ENCODE data around the gene KCNJ6. TPM values are rescaled to one million over a fixed set of nuclear protein-coding genes. Genes with fewer than 3 reads are reported as not detected.
A peak's percentile ranks its signal among the peaks of the same experiment; 100 is the strongest.
"Not testable (repeated sequence)": the region's sequence is repeated elsewhere in the genome, so short reads cannot be mapped to it uniquely, and the experiment has no call there.

KCNJ6 gene
- total RNA-seq, 1 donor from 2014 or later, result 0.20 TPM

DNA sequence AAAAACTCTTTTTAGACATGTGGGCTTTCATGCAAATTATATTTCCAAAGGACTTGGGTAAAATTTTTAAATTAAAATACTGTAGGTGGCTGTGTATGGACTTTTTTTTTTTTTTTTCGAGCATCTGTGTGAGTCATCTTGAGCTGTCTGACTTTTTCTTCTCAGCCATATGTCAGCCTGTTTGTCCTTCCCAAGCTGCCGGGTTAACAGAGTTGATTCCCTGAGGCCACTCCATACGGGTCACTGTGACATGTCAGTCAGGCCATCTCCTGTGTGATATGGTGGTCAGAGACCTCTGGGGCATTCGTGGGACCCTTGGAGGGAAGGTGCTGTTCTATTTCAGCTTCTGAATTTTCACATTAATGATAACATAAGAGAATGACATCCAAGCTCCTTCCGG, 148.3 kb downstream of the KCNJ6 start:
- DNase-seq, result no peak

DNA sequence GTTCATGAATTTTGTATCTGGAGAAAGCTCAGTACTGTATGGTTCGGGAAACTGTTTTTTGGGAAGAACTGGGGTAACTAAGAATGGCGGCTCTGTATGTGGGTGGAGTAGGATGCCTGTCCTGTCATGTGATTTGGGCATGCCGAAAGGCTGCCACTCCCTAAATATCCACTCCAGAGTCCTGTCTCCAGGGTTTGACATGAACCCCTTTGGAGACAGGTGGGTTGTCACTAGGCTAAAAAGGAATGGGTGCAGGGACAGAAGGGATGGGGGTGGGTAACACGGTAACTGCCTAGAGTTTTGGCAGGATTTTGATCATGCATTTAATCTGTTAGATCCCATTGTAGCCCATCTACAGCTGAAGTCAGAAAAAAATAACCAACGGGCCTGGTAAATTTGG, 150.1 kb downstream of the KCNJ6 start:
- DNase-seq, result no peak

DNA sequence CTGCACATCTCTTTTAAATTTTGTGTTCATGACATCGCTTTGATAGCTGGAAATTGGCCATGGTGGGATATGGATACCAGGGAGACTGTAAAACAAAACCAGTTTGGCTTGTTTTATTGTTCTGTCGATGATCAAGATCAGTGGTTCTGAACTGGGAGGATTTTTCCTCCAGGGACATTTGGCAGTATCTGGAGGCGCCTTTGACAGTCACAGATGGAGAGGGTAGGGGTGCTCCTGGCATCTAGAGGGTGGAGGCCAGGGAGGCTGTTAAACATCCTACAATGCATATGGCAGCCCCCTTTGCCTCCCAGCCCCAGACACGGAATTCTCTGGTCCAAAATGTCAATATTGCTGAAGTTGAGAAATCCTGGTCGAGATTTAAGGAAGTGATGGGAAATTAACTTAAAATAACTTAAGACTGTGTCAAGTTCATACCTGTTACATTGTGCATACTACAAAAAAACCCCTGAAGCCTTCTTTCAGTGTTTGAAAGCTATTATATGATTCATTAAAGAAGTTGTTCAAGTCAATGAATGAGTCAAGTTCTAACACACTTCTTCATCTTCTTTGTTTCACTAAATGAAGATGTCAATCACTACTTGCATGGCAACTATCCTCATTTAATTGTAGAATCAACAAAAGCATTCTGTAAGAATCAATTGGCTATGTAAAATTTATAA, 150.9 kb downstream of the KCNJ6 start:
- no peak for DNase-seq

DNA sequence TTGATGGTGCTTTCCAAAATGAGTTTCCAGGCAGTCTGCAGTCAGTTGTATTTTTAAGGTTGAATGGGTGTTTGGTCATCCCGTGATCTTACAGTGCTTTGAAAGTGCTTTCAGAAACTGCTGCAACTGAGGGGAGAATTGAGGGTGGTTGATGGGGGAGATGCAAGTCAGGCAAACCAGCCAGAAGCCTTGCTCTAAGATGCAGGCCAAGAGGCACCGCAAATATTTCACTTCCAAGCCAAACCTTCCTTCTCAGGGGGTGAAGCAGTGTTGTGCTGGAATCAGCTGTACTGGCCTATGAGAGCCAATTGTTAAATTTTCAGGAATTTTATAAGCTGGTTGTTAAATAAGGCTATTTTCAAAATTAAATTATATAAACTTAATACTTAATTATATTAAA, 151.6 kb downstream of the KCNJ6 start:
- no peak for DNase-seq

DNA sequence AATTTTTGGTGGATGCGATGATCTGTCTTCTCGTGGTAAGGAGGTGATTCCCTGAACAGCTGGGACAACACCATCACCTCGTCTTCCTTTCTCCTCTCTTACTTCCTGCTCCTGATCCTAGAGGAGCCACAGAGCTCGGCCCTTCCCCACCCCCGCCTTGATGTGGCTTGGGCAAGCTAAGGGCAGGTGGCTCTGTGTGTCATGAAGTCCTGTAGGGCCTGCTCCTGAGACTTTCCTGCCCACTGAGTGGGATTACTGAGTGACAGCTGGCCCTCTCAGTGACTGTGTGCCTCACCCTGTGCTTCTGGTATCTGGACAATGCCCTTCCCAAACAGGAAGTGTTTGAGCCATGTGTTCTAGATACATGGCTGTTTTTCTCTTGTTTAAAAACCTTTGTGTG, 153.0 kb downstream of the KCNJ6 start:
- DNase-seq, result no peak

DNA sequence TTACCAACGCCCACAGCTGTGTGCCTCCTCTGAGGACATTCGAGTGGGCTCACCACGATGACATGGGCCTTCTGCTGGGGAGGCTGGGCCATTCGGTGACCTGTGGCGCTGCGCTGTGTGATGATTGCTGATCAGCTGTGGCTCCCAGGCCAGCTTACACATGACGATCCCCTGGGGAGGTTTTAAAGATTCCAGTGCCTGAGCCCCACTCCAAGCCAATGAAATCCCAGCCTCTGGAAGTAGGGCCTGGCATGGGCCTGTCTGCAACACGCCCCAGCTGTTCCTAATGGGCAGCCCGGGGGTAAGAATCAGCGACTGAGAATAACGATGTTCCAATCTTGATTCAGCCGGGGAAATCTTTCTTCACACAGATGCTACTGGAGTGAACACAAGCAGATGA, 153.7 kb downstream of the KCNJ6 start:
- no peak for DNase-seq

DNA sequence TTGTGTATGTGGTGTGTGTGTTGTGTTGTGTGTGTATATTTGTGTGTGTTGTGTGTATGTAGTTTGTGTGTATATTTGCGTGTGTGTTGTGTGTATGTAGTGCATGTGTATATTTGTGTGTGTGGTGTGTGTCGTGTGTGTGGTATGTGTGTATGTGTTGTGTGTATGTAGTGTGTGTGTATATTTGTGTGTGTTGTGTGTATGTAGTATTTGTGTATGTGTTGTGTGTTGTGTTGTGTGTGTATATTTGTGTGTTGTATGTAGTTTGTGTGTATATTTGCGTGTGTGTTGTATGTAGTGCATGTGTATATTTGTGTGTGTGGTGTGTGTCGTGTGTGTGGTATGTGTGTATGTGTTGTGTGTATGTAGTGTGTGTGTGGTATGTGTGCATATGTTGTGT, 154.9 kb downstream of the KCNJ6 start:
- not testable (repeated sequence) for DNase-seq

DNA sequence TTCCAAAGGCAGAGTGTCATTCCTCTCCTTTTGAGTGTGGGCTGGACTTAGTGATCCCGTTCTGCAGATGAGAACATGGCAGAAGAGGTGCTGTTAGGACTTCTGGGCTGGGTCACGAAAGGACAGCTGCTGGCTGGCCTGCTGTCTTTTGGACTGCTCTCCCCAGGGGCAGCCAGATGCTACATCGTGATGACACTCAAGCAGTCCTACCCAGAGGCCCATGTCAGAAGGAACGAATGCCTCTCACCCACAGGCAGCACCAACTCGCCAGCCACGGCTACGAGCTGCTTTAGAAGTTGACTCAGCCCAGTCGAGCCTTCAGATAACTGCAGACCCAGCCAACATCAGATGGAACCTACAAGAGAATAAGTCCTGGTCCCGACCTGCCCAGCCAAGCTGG, 156.5 kb downstream of the KCNJ6 start:
- DNase-seq, result no peak

DNA sequence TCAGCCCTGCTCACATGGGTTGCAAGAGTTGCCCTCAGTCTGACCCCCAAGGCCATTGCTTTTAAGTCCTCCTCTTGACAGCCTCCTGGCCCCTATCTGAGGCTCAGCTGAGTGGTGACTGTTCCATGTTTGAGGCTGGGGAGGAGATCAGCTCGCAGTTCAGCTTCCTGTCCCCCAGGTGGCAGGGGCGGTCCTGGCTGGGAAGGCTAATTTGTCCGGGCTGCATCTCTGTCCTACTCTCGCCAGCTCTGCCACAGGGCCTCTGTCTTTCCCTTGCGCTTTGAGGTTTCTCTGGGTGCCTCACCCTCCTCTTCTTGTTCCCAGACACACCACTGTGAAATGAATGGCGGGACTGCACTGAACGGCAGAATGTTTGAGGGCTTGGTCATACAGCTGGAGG, 157.3 kb downstream of the KCNJ6 start:
- no peak for DNase-seq

DNA sequence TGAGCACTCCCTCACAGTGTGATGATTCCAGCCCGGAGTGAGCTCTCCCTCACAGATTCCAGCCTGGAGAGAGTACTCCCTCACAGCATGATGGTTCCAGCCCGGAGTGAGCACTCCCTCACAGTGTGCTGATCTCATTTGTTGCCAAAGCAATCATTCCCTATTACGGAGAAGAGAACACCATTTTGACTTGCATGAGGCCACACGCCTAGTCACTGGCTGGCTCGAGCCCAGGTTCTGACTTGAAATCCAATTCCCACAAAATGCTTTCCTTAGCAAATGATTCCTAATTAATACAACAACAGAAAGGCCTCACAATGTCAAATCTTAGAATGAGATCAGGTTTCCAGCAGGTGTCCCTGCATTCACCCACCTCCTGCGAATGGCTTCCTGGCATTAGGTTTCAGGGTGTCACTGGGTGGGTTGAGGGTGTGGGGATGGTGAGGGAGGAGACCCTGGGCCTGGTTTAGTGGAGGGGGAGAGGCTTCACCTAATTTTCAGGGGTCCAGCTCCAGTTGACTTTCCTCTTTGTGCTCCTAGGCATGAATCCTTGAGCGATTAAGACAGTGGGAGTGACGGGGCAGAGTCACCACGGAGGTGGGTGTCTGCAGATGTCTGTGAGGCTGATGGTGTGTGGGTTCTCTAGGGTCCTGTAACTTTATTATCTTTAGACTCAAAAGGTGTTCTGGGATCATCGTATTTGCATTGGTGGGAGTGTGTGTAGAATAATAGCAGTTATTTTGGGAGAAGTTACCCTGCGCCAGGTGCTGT, 158.5 kb downstream of the KCNJ6 start:
- DNase-seq, result no peak

DNA sequence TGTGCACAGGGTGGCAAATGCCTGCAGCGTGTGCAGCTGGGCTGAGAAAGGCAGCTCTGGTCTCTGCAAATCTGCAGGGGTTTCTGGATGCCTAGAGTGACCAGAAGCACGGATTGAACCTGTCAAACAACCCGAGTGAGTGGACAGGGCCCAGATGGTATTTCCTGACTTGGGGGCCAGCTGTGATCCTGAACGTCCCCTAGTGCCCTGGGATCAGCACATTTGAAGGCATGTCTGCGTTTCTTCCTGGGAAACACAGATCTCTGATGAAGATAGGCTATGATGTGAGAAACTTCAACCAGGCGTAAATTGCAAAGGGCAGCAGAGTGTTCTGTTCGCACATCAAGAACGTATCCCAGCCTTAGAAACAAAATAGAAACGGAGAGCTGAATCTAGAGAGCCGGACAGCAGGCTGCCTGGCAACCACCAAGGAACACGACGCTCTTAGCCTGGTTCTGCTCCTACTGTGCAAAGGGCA, 163.1 kb downstream of the KCNJ6 start:
- no peak for DNase-seq

DNA sequence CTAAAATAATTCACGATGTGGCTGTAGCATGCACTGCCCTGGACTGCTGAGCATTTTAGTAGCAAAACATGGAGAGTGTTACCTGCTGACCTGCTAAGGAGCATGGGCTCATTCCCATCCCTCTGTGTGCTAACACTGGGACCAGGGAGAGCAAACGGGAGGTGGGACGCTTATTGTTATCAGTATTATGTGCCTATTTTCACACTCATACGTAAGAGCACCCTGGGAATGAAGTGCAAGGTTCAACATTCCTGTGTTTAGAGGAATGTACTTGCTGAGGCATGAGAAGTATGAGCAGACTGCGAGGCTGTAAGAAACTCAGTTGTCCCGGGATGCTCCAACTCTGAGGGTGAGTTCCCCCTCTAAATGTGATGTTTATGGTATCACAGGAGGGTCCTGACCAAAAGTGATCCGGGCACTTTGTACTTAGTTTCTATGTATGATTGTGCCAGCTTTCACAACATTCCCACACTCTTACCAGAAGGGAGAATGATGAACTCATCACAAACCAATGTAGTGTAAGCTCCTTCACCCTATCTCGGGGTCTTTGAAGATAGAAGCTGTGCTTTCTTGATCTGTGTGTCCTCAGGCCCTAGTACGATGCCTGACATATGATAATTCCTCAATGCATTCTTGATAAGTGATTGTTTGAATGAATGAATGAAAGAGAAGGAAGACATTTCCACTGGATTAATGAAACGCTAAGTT, 164.8 kb downstream of the KCNJ6 start:
- DNase-seq, result no peak

DNA sequence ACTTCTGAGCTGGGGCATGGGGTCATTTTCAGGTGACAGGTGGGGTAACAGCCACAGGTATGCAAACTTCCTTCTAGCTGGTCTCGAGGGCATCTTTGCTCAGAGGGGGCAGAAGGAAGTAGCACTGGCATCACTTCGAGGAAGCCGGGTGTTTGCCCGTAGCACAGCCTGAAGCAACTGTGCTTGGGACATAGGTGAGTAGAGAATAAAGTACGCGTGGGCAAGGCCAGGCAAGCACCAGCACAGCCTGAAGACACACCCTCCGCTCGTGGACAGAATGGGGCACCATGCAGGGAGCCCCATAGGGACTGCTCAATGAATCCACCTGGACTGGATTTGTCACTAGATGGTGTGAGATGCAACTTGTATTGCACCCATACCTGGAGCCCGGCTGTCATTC, 167.1 kb downstream of the KCNJ6 start:
- no peak for DNase-seq

DNA sequence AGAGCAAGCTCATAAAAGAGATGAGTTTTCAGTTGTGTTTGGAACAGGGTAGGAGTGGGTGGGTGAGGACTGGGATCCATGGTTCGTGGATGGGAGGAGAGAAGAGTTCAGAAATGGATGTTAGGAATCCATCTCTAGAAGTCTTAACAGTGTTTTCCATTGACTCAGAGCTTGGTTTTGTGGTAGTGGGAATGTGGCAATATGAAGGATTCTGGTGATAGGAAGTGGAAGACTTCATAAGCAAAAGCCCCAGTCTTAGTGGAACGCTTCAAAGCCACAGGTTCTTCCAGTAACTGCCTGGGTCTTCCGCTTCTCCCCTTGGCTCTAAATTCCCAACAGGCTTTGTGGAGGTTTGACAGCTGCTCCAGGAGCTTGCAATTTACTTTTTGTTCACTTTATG, 167.9 kb downstream of the KCNJ6 start:
- DNase-seq, result no peak

DNA sequence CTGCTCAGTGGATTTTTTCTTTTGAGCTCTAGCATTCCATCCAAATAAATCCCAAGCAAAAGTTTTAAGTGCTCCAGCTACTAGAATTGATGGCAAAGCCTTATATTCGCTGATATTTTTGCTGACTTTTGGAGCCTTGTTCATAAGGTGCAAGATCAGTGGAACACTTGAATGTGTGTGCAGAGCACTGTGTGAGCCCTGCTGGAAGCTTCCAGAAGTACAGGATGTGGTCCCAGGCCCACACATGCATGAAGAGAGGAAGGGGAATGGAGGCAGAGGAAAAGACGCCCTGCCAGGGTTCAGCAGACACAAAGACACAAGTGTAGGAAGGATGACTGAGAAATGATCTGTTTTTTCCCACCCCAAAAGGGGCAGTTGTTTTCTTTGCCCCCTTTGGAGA, 169.4 kb downstream of the KCNJ6 start:
- DNase-seq, result no peak

DNA sequence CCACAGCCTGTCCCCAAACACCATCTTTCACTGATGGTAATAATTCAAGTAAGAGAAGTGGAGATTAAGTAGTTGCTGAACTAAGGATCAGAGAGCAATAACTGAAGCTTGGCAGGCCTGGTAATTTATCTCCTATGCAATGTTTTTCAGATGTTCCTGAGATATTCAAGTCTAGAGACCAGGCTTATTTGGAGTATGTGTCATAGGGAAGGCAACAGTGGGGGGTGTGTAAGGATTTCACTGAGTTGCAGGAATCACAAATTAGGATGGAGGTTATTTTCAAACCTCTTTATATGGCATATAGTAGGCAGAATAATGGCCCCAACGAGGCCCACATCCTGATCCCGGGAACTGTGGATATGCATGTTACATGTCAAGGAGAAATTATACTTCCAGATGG, 171.7 kb downstream of the KCNJ6 start:
- DNase-seq, result peak; percentile 12

DNA sequence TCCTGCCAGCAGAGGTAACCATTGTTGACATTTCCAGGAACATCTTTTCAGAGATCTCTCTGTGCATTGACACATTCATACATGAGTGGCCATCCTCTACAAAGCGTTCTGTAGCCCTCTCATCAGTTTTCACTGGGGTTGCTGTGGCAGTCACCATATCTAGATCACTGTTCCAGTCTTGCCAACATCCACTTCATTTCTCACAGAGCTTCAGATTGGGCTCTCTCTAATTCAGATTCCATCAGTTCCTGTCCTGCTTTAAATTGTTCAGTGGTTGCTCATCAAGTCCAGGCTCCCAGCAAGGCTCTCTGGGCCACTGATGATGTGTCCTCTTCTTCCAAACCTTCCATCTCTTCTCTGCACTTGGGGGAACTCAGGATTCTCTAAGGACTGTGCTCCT, 173.7 kb downstream of the KCNJ6 start:
- no peak for DNase-seq

DNA sequence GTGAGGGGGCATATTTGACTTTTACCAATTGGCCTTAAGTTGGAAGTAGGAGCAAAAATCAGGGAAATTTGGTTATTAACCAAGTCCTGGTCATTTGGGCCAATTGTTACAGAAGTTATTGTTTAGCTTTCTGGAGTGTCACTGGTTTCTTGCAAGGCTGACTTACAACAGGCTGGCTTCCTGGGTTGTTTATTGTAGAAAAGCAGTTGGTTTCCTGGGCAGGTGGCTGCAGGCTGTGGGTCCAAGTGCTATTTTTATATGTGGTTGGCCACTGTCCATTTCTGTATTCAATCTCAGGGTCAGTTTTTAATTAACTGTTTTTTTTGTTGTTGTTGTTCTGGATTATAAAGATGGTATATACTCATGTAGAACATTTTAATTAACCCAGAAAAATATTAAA, 174.1 kb downstream of the KCNJ6 start:
- no peak for DNase-seq

DNA sequence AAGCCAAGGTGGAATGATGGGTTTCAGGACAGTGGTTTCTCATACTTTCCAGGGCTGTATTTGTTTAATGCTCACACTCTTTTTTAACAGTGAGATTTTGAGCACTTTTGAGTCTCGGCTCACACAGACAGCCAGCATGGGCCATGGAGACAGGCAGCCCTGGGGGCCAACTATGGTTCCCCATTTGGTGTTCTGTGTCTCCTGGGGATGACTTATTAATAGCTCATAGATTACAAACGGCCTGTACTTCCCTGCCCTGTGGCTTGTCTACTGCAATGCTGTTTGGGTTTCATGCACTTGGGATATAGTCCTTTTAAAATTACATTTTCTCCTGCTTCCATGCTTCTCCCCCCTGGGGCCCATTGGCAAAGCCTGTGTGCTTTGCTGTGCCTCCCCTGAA, 178.3 kb downstream of the KCNJ6 start:
- DNase-seq, result no peak

DNA sequence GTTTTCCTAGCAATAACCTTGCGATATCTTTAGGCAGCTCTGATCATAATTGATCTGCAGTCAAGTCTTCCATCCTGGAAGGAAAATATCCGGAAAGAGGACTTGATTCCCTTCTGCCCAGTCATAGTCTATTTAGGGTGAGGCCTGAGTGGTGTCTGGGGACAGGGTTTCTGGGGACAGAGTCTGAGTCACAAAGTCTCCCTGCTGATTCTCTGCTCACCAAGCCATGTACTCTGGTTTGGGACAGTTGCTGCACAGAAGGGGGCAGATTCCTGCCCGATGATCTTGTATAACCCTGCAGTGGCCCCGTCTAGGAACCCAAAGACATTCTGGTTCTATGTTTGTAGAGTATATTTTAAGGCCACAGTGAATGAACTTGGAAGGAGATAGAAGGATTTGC, 178.8 kb downstream of the KCNJ6 start:
- DNase-seq, result no peak

DNA sequence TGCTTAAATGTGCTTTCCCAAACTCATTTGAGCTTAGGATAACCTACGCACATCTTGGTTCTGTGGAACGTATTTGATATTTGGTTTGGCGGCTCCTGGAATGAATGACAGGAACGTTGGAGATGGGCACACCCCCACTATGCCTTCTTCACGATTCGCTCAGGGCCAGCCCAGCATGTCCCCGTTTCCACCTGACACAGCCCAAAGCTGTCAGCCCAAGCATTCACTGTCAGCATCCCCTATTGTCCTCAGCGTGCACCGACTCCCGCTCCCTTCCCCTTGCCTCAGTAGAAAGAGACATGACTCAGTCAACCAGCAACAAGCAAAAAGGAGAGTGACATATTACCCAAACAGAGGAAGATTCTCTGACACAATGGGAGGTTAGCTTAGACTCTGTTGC, 181.4 kb downstream of the KCNJ6 start:
- DNase-seq, result no peak

DNA sequence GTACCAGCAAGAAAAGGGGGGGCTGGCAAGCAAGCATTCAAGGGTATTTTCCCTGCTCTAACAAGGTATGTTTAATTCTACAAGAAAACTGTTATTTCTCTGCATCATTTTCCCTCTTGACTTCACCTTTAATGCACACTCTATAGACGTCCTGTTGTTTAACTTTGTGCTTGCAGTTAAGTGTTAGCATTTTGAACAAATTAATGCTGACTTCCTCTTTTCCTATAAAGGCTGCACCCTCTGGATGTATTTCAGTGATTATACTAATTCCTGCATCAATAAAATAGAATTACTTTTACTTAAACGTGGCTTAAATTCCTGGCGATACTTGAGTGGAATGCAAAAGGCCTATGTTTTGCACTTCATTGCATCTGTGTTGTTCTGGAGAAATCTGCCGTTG, 183.3 kb downstream of the KCNJ6 start:
- no peak for DNase-seq

DNA sequence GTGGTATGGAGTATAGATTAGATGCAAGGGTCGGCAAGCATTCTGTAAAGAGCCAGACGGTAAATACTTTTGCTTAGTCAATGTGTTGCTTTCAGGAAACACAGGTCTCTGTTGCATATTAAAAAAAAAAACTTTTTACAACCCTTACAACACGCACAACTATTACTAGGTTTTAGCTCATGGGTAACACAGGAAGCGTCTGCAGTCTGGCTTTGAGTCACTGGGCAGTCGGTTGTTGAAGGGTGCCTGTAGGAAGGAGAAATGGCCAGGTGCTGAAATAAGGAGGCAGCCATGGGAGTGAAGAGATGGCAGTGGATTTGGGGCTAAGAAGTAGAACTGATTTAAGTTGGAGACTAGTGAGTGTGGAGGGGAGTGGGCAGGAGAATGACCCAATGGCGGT, 192.1 kb downstream of the KCNJ6 start:
- DNase-seq, result no peak

DNA sequence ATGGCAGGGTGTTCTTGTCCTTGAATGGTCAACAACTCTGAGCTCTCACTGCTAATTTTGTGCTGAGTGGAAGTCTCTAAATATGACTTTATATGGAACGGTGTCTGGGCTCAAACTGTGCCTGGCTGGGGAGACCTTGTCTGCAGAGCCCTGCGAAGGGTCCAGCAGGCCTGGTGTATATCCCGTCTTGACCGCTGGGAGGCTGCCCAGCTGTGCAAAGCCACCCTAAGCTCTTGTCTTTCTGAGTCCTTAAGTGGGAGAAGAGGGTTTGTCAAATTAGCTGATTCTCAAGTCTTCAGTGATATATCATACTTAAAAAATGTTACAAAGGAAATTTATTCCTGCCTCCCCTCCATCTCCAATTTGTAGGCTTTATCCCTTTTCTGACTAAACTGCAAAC, 198.7 kb downstream of the KCNJ6 start:
- DNase-seq, result no peak
